HG03159 (cell line): ENCODE results near the gene SCUBE3.

Experiments used
- ATAC-seq: cut with Tn5 transposase; IDR thresholded peaks from one replicate; pipeline ENCODE4 v1.9.1; 2021; ENCODE audit warnings: mild to moderate bottlenecking, moderate library complexity; ENCODE audit not compliant: unreplicated experiment

SCUBE3 gene

DNA sequence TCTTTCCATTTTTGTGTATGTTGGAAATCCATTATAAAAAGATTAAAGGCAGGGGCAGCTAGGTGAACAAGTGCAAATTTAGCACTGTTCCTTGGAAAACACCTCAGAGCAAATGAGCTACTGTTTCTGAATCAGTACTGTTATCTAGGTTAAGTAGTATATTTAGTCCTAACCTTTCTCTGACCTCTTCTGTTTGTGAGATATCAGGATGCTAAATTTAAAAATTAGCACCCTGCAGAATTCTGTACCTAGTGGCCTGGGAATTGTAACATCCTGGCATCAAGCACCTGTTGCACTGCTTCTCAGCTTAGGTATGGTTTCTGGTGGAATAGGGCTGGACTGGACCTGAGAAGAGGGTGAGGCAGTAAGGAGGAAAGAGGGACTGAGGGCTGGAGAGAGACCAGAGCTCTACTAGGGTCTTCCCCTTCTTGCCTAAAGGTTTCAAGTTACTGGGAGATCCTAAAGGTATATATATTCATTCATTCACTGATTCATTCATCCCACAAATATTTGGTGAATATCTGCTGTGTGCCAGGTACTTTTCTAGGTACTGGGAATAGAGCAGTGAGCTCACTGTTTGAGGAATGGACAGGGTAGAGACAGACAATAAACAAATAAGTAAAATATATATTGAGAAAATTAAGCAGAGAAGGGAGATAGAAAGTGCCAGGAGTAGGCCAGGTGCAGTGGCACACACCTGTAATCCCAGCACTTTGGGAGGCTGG lies 51.0 kb downstream of the SCUBE3 start:
- ATAC-seq: no peak

DNA sequence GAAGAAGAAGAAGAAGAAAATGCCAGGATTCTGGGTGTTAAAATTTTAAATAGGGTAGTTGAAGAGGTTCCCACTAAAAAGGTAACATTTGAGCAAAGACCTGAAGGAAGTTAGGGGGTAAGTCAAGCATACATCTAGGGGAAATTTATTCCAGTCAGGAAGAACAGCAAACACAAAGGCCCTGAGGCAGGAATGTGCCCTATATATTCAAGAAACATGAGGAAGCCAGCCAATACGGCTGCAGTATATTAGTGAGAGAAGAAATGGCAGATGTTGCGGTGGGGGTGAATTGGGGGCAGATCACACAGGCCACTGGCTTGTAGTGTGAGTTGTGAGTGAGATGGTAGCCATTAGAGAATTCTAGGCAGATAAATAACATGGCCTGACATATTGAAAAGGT lies 51.8 kb downstream of the SCUBE3 start:
- no peak for ATAC-seq

DNA sequence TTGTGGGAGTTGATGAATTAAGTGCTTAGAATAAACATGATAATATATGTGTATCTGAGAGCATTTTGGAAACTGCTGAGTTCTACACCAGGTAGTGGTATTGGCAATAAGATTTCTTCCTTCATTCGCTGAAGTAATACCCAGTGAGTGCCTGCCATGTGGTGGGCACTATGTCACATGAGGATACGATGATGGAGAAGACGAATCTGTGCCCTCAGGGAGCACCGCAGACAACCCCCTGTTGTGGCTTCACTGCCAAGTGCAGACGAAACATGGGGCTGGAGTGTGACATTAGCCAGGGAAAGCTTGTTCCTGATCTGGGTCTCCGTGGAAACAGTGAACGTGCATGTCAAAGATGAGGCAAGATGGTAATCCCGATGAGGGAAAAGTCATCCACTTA lies 53.7 kb downstream of the SCUBE3 start:
- no peak for ATAC-seq

DNA sequence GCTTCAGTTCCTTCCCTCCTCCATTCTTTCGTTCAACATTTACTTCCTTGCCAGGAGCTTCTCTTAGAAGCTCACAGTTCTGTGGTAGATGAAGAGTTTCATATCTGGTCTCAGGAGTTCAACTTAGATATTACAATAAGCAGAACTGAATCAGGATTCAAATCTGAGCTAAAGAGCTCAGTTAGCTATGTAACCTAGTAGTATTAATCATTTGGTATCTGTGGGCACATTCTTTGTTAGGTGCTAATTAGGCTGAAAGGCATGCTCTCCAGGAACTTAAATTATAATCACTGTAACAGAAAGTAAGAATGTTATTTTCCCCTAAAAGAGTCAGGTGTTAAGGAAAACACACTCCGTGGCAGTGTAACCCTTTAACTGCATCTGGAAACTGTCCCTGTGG lies 54.1 kb downstream of the SCUBE3 start:
- no peak for ATAC-seq

DNA sequence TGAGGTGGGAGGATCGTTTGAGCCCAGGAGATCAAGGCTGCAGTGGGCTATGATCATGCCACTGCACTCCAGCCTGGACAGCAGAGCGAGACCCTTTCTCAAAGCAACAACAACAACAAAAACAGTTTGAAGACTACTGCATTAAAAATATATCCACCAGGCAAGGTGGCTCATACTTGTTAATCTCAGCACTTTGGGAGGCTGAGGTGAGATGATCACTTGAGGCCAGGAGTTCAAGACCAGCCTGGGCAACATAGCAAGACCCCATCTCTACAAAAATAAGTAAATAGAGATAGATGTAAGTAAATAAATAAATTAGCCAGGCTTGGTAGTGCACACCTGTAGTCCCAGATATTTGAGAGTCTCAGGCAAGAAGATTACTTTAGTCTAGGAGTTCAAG lies 58.2 kb downstream of the SCUBE3 start:
- ATAC-seq: no peak

DNA sequence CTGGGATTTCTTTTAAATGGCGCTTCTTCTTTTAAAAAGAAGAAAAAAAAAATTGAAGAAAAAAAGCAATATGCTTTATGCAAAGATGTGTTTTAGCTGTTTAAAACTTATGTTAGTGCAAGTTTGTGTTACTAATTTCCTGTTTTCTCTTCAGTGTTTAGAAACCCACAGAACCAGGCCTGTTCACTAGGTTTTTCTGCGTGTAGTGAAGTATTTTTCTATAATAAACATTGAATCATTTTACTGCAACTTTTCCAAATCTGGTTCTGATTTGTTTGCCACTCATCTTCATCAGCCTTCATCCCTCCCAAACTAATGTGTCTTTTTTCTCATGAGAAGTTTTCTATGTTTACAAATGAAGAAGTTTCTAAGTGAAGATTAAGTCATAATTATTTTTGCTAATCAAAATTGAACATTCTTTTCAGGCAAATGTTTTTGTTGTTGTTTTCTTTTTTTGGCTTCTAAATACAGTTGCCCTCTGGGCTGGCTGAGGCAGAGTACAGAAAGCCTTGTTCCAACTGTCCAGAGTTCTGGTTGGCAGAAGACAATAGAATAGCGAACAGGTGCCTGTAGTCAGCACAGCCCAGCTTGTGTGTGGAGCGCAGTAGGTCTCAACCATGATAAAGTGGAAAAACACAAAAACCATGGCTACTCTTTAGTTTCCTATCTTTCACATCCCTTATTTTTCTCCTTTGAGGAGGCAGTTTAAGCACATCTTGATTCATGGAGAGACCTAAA lies 60.2 kb downstream of the SCUBE3 start:
- ATAC-seq: no peak

DNA sequence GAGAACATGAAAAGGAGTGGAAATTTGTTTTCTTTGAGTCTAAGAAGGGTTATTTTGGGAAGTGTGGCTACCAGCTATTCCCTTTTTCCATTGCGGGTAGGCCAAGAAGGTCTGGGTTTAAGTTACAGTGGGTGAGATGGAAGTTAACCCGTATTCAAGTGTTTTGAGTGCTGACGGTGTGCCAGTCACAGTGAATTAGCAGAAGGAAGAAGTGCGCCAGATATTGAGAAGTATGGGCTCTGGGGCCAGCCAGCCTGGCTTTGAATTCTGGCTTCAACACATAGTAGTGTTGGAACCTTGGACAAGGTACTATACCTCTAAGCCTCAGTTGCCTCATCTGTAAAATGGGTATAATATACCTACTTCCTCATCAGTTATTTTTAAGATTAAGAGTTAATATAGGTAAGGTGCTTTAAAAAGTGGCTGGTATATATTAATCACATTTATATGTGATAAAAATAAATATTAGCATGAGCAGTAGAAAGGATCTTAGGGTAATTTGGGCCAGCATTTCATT lies 62.0 kb downstream of the SCUBE3 start:
- ATAC-seq: no peak

DNA sequence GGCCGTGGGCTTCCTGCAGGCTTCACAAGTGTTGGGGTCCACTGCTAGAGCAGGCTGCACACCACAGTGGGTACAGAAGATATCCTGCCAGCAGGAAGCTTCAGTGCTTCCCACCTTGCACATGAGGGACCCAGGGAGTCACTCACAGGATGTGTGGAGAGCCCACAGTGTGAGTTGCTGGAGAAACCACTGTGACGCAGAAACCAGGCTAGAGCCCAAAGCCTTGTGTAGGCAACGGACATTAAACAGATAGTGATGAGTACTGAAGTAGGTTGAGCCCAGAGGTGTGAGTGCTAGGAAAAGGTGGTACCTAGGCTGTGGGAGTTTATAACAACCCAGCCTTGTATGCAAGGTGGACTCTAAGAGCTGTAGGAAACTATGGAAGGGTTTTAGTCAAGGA lies 65.0 kb downstream of the SCUBE3 start:
- ATAC-seq: no peak

DNA sequence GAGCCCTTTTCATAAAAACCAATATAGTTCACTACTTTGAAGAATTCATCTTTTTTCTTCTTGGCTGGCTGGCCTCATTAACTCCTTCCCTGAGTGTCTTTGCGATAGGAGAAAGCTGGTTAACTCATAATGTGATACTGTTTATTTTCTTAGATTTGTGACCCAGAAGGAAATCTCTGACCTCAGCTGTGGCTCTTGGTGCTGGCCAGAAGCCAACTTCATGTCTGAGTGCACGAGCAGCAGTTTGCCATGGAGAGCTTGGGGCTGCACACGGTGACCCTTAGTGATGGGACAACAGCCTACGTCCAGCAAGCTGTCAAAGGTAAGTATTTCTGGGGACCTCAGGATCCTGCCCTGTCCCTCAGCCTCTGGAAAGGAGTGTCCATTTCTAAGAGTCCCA lies 67.1 kb downstream of the SCUBE3 start:
- no peak for ATAC-seq

DNA sequence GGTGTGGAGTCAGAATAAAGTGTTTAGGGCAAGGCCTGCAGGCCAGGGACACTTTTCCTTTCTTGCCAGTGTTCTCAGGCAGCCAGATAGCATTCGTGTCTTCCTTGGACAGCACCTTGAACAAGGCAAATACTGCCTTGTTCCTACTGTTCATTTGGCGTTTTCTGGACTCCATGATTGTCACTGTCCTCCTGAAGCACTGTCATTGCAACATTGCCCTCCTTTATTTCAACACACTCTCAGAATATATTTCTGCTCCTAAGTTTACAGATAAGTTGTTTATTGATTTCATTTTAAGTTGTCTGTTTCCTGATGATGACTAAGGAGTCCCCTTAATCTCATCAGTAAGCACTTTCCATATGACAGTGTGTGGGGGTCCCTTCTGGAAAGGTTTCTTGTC lies 68.7 kb downstream of the SCUBE3 start:
- ATAC-seq: no peak

DNA sequence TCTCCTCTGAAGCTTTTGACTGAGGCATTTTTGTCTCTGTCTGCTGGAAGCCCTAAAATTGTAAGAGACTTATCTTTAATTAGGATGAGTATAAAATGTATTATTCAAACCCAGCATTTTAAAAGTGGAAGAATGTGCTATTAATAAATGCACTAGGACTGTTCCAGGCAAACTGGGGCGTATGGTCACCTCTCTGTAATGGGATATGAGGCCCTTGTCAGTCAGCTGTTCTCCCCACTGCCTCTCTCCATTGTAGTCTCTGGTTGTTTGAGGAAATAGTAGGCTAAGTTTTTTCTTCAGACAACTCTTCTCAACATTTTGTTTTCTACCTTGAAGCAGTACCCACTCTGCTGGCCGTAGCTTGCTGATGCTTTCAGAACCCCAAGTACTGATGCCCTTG lies 69.6 kb downstream of the SCUBE3 start:
- no peak for ATAC-seq

DNA sequence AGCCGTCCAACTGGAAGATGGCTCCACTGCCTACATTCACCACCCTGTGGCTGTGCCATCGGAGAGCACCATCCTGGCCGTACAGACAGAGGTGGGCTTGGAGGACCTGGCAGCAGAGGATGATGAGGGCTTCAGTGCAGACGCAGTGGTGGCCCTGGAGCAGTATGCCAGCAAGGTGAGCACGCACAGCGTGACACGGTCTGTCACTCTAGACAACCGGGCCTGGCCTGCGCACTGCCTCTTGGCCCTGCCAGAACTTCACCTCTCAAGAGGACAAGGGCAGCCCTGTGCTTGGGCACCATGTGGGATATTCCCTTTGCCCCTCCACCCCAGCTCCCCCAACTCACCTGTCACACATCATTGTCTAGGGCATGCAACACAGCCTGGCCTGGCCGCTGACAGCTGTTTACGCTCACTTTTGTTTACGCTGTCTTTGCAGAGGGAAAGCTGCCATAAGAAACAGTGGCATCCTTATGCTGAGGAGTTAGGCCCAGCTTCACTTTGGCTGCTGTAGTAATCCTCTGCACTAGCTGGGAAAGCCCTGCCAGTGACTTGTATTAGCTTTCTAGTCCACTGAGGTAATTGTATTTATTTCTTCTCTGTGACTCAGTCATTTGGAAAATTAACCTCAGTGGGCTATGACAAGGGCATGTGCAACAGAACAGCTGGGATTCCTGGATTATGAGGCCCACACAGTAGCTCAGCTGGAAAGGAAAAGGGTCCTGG lies 74.1 kb downstream of the SCUBE3 start:
- ATAC-seq: no peak

DNA sequence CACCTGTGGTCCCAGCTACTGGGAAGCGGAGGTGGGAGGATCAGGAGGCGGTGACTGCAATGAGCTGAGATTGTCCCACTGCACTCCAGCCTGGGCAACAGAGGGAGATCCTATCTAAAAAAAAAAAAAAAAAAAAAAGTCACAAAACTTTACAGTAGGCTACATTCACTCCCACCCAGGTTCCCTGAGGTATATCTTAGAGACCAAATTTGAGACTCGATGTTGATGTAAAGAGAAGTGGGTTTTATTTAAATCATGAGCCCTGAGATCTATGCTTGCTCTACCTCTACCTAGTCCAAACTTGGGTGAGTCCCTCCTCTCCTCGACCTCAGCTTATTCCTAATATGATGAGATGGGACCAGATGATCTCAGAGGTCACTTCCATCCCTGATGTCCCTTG lies 75.1 kb downstream of the SCUBE3 start:
- ATAC-seq: no peak

DNA sequence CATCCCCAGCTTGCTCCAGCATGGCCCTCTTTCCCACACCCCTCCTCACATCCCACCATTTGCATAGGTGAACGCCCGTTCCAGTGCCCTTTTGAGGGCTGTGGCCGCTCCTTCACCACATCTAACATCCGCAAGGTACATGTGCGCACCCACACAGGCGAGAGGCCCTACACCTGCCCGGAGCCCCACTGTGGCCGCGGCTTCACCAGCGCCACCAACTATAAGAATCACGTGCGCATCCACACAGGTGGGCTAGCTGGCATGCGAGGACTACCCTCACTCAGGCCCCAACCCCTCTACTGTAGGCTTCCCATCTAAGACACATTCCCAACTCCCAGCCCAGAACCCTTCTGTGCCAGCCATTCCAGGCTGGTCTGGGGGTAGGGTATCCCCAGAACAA lies 77.7 kb downstream of the SCUBE3 start:
- no peak for ATAC-seq

DNA sequence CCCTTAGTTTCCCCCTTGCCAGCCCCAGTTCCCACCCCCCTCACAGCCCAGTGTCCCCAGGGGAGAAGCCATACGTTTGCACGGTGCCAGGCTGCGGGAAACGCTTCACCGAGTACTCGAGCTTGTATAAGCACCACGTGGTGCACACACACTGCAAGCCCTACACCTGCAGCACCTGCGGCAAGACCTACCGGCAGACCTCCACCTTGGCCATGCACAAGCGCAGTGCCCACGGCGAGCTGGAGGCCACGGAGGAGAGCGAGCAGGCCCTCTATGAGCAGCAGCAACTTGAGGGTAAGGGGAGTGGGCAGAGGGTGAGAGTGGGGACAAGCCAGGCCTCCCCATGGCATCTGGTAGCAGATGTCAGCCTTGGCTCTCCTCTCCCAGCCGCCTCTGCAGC lies 78.7 kb downstream of the SCUBE3 start:
- no peak for ATAC-seq

DNA sequence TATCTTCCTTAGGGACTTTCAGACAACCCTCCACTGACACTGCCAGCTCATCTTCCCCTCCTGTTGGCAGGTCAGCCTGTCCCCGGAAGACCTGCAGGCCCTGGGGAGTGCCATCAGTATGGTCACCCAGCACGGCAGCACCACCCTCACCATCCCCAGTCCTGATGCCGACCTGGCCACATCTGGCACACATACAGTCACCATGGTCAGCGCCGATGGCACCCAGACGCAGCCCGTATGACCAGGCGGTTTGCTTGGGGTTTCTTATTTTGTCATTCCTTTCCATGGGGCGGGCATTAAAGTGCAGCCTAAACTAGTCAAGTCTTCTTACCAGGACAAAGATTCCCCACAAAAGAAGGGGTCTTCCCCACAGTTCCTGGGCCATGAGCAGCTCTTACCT lies 79.9 kb downstream of the SCUBE3 start:
- no peak for ATAC-seq

DNA sequence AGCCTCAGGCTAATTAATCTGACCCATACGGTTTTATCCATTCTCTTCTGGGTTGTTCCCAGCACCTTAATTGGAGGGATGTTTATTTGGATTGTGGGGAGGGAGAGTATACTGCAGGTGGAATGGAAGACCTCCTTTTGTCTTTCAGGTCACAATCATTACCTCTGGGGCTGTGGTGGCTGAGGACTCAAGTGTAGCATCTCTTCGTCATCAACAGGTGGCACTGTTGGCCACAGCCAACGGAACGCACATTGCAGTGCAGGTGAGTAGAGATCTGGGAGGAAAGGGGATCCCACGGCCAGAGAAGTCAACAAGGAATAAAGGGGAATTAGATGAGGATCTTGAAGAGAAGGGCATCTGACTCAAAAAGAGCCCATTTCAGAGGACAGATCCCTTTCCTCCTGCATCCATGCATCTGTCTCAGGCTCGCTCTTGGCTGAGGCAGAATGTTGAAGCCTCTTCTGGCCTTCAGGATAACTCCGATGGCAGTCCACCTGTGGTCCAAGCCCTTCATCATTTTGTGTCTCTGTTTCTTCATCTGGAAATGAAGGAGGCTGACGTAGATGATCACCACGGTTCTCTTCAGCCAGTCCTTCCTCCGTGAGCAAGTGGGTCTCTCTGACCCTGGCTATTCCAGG lies 80.7 kb downstream of the SCUBE3 start:
- no peak for ATAC-seq

DNA sequence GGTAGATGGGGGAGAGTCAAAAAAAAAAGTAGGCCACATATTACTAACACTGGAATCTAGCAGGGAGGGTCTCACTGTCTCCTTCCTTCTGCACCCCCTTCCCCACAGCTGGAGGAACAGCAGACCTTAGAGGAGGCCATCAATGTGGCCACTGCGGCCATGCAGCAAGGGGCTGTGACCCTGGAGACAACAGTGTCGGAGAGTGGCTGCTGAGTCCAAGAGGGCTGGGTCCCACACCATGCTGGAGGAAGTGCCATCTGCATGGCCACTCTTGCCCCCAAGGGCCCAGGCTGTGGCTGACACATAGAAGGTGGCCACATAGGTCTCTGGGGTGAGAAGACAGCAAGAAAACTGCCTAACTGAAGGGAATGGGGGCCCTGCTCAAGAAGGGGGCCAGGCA lies 81.3 kb downstream of the SCUBE3 start:
- no peak for ATAC-seq

DNA sequence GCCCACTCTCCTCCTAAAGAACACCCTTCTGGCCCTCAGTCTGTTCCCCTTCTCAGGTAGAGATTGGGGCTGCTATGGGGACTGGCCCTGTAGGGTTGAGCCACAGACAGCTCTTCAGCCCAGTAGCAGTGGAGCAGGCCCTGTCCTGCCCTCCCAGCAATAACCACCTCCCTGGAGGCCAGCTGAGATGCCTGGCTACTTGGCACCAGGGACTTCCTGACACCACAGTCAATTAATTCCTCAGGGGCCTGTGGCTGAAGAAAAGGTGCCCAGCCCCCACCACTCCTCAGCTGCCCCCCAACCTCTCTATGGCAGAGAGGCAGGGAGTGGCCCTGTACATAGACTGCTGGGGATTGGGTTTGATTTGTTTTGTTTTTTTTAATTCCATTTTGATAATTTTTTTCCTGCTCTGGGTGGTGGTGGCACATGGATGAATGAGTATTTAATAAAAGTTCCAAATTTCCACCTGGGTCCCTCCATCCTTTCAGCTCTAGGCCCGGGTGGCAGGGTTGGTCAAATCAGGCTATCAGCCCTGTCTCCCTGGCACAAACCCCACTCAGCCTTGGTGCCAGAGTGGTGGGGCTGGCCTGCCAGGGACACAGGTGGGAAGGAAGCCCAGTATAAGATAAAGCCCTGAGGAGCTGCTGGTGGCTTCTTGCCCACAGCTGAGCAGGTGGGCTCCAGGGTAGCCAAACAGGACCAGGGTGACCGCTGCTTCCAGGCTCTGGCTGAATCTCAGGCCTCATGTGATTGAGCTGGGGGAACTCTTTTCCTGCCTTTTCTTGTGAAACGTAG lies 82.0 kb downstream of the SCUBE3 start:
- no peak for ATAC-seq

DNA sequence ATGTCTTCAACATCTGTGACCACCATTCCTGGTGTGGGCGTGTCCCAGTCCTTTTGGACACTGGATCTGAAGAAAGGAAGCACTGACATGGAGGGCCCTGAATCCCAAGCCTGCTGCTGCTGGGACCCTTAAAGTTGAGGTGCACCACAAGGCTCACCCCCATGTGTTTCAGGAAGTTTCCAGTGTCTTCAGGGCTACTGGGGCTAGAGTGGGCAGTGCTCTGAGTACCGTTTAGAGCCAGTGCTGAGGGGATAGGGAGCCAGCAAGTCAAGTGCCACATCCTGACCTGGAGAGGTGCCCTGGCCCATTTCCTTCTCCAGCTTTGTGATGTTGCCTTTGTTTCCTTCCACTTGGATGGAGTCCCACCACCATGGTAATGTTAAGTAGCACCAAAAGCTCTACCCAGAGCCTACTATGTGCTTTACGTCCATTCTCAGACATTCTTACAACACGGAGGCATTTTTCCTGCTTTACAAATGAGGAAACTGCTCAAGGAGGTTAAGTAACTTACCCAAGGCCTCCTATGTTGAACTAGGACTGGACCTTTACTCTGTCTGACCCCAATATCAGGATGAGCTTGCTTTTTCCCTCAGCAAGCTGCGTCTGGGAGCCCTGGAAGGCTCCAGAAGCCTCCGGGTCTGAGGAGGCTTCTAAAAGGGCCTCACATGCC lies 83.3 kb downstream of the SCUBE3 start:
- no peak for ATAC-seq
